Epithelial cell of esophagus (primary cell): ENCODE results near the gene DRD4.

ENCODE experiments used
- DNase-seq: peaks from one replicate; pipeline ENCODE4 v3.0.0; 2010; ENCODE audit warnings: low read depth
- H3K4me3 ChIP-seq: 2 replicates; pipeline ENCODE4 v1.5.1; 2011; ENCODE audit warnings: mild to moderate bottlenecking, low read length, control low read depth
- TF ChIP-seq, protein P1 (sequence below): IDR thresholded peaks from 2 replicates; pipeline ENCODE4 v1.5.1; 2011; ENCODE audit warnings: low read depth, mild to moderate bottlenecking, low read length, control low read depth, inconsistent platforms; ENCODE audit not compliant: insufficient read depth; ENCODE audit errors: missing control alignments

Gene DRD4

DNA sequence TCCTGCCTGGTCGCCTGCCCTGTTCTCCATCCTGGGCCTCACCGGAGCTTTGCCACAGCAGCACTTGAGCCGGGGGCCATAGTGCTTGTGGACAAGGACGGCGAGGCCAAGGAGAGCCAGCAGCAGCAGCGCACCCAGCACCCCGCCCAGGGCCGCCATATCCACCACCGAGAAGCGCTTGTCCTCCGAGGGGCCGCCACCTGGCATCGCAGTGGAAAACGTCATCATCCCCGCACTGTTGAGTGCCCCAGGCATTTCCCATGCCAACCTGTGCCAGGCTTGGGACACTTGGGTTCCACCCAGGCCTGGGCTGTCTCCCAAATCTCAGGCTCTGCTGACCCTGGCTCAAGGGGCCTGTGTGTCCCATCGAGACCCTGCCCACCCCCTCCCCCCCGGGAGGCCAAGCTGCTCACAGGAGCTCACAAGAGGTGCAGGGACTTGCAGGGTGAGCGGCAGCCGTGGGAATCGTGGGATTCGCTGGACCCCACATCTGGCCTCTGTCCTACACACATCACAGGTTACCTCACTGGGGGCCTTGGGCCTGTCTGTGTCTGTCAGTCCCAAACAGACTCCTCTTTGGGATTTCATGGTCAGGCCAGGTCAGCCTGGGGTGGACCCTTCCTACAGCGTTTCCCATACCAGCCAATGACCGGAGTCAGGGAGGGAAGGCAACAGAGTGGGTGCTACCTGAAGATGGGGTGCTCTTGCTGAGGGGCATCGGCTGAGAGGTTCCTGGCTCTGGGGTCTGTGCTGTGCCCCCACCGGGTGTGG, 19.0 kb upstream of the DRD4 start:
- no peak for DNase-seq
- TF ChIP-seq, protein P1, sequence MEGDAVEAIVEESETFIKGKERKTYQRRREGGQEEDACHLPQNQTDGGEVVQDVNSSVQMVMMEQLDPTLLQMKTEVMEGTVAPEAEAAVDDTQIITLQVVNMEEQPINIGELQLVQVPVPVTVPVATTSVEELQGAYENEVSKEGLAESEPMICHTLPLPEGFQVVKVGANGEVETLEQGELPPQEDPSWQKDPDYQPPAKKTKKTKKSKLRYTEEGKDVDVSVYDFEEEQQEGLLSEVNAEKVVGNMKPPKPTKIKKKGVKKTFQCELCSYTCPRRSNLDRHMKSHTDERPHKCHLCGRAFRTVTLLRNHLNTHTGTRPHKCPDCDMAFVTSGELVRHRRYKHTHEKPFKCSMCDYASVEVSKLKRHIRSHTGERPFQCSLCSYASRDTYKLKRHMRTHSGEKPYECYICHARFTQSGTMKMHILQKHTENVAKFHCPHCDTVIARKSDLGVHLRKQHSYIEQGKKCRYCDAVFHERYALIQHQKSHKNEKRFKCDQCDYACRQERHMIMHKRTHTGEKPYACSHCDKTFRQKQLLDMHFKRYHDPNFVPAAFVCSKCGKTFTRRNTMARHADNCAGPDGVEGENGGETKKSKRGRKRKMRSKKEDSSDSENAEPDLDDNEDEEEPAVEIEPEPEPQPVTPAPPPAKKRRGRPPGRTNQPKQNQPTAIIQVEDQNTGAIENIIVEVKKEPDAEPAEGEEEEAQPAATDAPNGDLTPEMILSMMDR, result no peak
- no peak overlapping the region for H3K4me3 ChIP-seq

DNA sequence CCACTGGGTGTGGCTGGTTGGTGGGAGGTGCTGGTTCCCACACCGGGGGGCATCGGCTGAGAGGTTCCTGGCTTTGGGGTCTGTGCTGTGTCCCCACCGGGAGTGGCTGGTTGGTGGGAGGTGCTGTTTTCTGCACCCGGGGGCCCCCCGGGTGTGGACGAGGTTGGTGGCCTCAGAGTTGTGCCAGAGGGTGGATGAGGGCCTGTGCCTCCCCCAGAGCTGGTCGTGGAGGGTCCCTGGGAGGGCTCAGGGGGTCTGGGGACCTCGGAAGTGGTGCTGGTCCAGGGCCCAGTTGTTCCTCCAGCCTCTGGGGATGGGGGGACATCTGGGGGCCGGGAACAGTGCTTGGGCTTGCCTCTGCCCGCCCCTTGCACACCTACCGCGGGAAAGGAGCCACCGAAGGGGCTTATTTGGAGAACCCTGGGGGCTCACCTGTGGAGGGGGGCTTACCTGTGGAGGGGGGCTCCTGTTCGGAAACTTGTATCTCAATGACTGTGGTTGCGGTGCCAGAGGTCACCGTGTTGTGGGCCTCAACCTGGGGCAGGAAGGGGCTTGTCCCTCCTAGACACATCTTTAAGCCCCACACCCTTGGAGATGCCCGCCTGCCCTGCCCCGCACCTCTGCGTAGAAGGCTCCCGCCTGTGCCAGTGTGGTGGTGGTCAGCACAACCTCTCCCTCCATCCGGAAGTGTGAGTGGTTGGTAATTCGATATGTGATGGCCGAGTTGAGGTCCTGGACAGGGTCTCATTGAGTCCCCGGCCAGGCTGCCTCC, 18.0 kb upstream of the DRD4 start:
- TF ChIP-seq, protein P1, result no peak
- DNase-seq, result no peak
- no peak overlapping the region for H3K4me3 ChIP-seq

DNA sequence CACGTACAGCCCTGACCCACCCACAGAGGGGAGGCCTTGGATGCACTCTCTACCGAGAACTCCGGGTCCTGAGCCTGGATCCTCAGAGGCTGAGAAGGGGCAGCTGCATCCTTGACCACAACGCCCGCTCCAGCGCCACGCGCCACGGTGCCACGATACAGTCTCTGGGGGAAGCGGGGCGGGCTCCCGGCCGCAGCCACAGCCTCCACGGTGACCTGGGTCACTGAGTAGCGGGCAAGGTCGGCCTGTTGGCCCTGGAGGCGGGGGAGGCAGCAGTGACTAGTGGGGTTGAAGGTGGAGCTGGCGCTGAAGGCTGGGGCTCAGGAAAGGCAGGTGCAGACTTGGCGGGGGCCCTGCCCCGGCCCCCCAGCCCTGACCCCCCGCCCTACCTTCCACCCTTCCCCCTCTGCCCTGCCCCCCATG, 17.4 kb upstream of the DRD4 start:
- TF ChIP-seq, protein P1, result no peak
- no peak overlapping the region for H3K4me3 ChIP-seq
- DNase-seq, result no peak

GRCh38 chr11:620201-620600, 16.9 kb upstream of the DRD4 start:
- no peak for DNase-seq
- H3K4me3 ChIP-seq, result no peak overlapping the region
- TF ChIP-seq, protein P1, result no peak

- TF ChIP-seq, protein P1, result no peak
- DNase-seq, result no peak
- H3K4me3 ChIP-seq, result no peak overlapping the region
Measured at GRCh38 chr11:620935-621814, 15.9 kb upstream of the DRD4 start.

- TF ChIP-seq, protein P1, result no peak
- no peak for DNase-seq
- no peak overlapping the region for H3K4me3 ChIP-seq
Measured at GRCh38 chr11:621838-622237, 15.2 kb upstream of the DRD4 start.
